ENCODE measurements around the gene TP53RK. TPM values are rescaled to one million over a fixed set of nuclear protein-coding genes. Genes with fewer than 3 reads are reported as not detected.

The TP53RK gene
- total and polyA plus RNA-seq, 2 of the 13 experiments (the other 11 are each of a cell fraction or from before 2014, with no cell fraction given), result 12.9 to 25.5 TPM

GRCh38 chr20:46640536-46641311 lies 48.5 kb downstream of the TP53RK start (continued):
- TF ChIP-seq ARID4A (CRISPR knock-in tag; IDR thresholded peaks at IDR 0.05; ENCODE audit: borderline replicate concordance) (peak; percentile 69; the same call in 1 of the 2 replicates), MED8 (CRISPR knock-in tag; IDR thresholded peaks at IDR 0.05; ENCODE audit: insufficient replicate concordance) (no peak), GPN1 (CRISPR knock-in tag; IDR thresholded peaks at IDR 0.05; ENCODE audit: borderline replicate concordance) (no peak), THAP7 (CRISPR knock-in tag; IDR thresholded peaks at IDR 0.05) (peak; percentile 72; the same call in 1 of the 2 replicates), ZNF792 (CRISPR knock-in tag; IDR thresholded peaks at IDR 0.05) (peak; percentile 64; the same call in 1 of the 2 replicates), HNF4A (CRISPR knock-in tag; IDR thresholded peaks at IDR 0.05) (peak; percentile 77), PRMT3 (CRISPR knock-in tag; IDR thresholded peaks at IDR 0.05; ENCODE audit: borderline replicate concordance, low read depth) (no peak), MEIS2 (CRISPR knock-in tag; IDR thresholded peaks at IDR 0.05) (no peak; the same call in 1 of the 2 replicates), KDM4B (CRISPR knock-in tag; IDR thresholded peaks at IDR 0.05) (0 out of 2 replicates have a peak, but pooled peaks have one; percentile 20), NCOR1 (IDR thresholded peaks at IDR 0.05; ENCODE audit: borderline replicate concordance, low read length) (peak; percentile 45), ZNF580 (CRISPR knock-in tag; IDR thresholded peaks at IDR 0.05; ENCODE audit: borderline replicate concordance, low read depth) (peak; percentile 98; the same call in 1 of the 2 replicates), TEF (CRISPR knock-in tag; IDR thresholded peaks at IDR 0.05) (no peak), SCMH1 (CRISPR knock-in tag; IDR thresholded peaks at IDR 0.05; ENCODE audit: borderline replicate concordance) (no peak), HIC2 (CRISPR knock-in tag; IDR thresholded peaks at IDR 0.05; ENCODE audit: low read depth) (peak; percentile 99), RCOR2 (CRISPR knock-in tag; IDR thresholded peaks at IDR 0.05) (peak; percentile 82; the same call in 1 of the 2 replicates), SPEN (CRISPR knock-in tag; IDR thresholded peaks at IDR 0.05; ENCODE audit: low read depth) (peak; percentile 67; the same call in 1 of the 2 replicates)
- TF ChIP-seq, protein P1, sequence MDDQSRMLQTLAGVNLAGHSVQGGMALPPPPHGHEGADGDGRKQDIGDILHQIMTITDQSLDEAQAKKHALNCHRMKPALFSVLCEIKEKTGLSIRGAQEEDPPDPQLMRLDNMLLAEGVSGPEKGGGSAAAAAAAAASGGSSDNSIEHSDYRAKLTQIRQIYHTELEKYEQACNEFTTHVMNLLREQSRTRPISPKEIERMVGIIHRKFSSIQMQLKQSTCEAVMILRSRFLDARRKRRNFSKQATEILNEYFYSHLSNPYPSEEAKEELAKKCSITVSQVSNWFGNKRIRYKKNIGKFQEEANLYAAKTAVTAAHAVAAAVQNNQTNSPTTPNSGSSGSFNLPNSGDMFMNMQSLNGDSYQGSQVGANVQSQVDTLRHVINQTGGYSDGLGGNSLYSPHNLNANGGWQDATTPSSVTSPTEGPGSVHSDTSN (CRISPR knock-in tag; IDR thresholded peaks at IDR 0.05; ENCODE audit: borderline replicate concordance), result 0 out of 2 replicates have a peak, but pooled peaks have one; percentile 34

Data from HepG2 (cell line).